SW 1271 (cell line): ENCODE data around the gene SERINC1.

ENCODE experiments used
- DNase-seq, 2 experiments: peaks; one replicate each; lab custom pipeline; 2025; lab: John Stamatoyannopoulos, UW

Gene SERINC1

DNA sequence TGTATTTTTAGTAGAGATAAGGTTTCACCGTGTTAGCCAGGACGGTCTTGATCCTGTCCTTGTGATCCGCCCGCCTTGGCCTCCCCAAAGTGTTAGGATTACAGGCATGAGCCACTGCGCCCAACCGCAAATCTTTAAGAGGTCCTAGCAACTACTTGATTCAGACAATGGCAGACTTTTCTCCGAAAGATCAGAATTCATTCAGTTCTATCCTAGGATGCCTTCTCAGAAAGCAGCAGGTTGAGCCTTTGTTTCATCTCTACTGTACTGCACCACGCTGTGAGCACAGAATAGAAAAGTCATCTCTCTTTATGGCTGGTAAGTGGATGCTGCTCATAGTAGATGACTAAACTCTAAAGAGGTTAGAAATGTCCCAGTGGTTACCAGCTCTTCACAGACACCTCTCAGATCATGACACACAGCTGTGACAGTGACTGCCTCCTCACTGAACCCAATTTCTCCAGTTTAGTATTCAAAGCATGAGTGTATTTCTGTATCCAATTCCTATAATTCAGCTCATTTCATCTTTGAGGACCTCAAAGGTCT, 78.2 kb downstream of the SERINC1 start:
- DNase-seq: no peak
